ENCODE data around the gene C1QTNF7.

Gene C1QTNF7

GRCh38 chr4:15479913-15480185 is 52.0 kb downstream of the C1QTNF7 start:
- peak; percentile 81 for DNase-seq (ENCODE audit: low read depth)
- H3K4me3 ChIP-seq (ENCODE audit: control insufficient read depth, low read depth, low read length): peak overlapping the region; percentile 83
- no peak for TF ChIP-seq CTCF (conservative IDR thresholded peaks at IDR 0.05; ENCODE audit: control insufficient read depth, insufficient read depth, low read depth, low read length)

- DNase-seq (ENCODE audit: low read depth): no peak
- TF ChIP-seq CTCF (conservative IDR thresholded peaks at IDR 0.05; ENCODE audit: control insufficient read depth, insufficient read depth, low read depth, low read length): no peak
- no peak overlapping the region for H3K4me3 ChIP-seq (ENCODE audit: control insufficient read depth, low read depth, low read length)
Observed at GRCh38 chr4:15481961-15482745, 54.3 kb downstream of the C1QTNF7 start.

- no peak for TF ChIP-seq CTCF (conservative IDR thresholded peaks at IDR 0.05; ENCODE audit: control insufficient read depth, insufficient read depth, low read depth, low read length)
- H3K4me3 ChIP-seq (ENCODE audit: control insufficient read depth, low read depth, low read length): no peak overlapping the region
- DNase-seq (ENCODE audit: low read depth): peak; percentile 12
Observed at GRCh38 chr4:15482842-15483241, 55.0 kb downstream of the C1QTNF7 start.

GRCh38 chr4:15488136-15488535 is 60.3 kb downstream of the C1QTNF7 start:
- no peak overlapping the region for H3K4me3 ChIP-seq (ENCODE audit: control insufficient read depth, low read depth, low read length)
- no peak for TF ChIP-seq CTCF (conservative IDR thresholded peaks at IDR 0.05; ENCODE audit: control insufficient read depth, insufficient read depth, low read depth, low read length)
- DNase-seq (ENCODE audit: low read depth): peak; percentile 35

- TF ChIP-seq CTCF (conservative IDR thresholded peaks at IDR 0.05; ENCODE audit: control insufficient read depth, insufficient read depth, low read depth, low read length): no peak
- peak; percentile 95 for DNase-seq (ENCODE audit: low read depth)
- H3K4me3 ChIP-seq (ENCODE audit: control insufficient read depth, low read depth, low read length): no peak overlapping the region
Observed at GRCh38 chr4:15488658-15489470, 61.0 kb downstream of the C1QTNF7 start.

- peak; percentile 53 for DNase-seq (ENCODE audit: low read depth)
- no peak overlapping the region for H3K4me3 ChIP-seq (ENCODE audit: control insufficient read depth, low read depth, low read length)
- TF ChIP-seq CTCF (conservative IDR thresholded peaks at IDR 0.05; ENCODE audit: control insufficient read depth, insufficient read depth, low read depth, low read length): no peak
Observed at GRCh38 chr4:15489551-15489950, 61.7 kb downstream of the C1QTNF7 start.

All from fibroblast of mammary gland (primary cell).